GM12878 (cell line): ENCODE data around the gene PHLPP1. TPM values are rescaled to one million over a fixed set of nuclear protein-coding genes. Genes with fewer than 3 reads are reported as not detected.

Source experiments
- ATAC-seq: fragments of 200-7000 bp; cut with Tn5 transposase; 3 replicates; pipeline ENCODE4 v1.9.1; 2020; ENCODE audit warnings: mild to moderate bottlenecking, moderate library complexity
- BruUV-seq: library from RNA; stranded (reverse); fragments of 400-500 nt; replicated peaks from 2 replicates; lab custom pipeline; 2021; lab: Mats Ljungman, UMichigan
- CTCF ChIA-PET: fragments of 300-600 bp; sonication (Branson Sonifier 250); formaldehyde crosslinking; extraction: SDS; loops from one replicate; lab custom pipeline; 2021; ENCODE audit warnings: inconsistent platforms; lab: Yijun Ruan, JAX
- POLR2A ChIA-PET: fragments of 350-600 bp; formaldehyde crosslinking; extraction: SDS; loops from one replicate; lab custom pipeline; 2021; ENCODE audit warnings: inconsistent platforms; lab: Charles Lee
- RAD21 ChIA-PET: fragments of 300-600 bp; sonication (Branson Sonifier 250); formaldehyde crosslinking; loops from one replicate; lab custom pipeline; 2023; ENCODE audit warnings: antibody characterized with exemption; ENCODE audit not compliant: unreplicated experiment; lab: Charles Lee
- SMC1A ChIA-PET: fragments of 300-600 bp; sonication (Branson Sonifier 250); formaldehyde crosslinking; loops from one replicate; lab custom pipeline; 2023; ENCODE audit not compliant: unreplicated experiment, uncharacterized antibody; lab: Charles Lee
- DNase-seq: peaks from one replicate; pipeline ENCODE4 v3.0.0-alpha.2; 2011; ENCODE audit warnings: low read depth, low spot score
- FAIRE-seq: peaks from 3 replicates; lab custom pipeline; 2011; peaks lifted over from hg19 to GRCh38; lab: Jason Lieb, UNC
- H2AFZ ChIP-seq: 2 replicates; pipeline ENCODE4 v1.6.0; 2011; ENCODE audit warnings: low read depth, low read length, control low read depth; ENCODE audit not compliant: control insufficient read depth
- H3K27ac ChIP-seq: 2 replicates; pipeline ENCODE4 v1.5.1; 2011; ENCODE audit warnings: control low read depth; ENCODE audit not compliant: control insufficient read depth, insufficient read depth
- H3K27me3 ChIP-seq, 2 experiments: replicated peaks in 1 of 2; 2 replicates each; pipeline versions ENCODE4 v1.6.0 to v1.6.1; 2011; ENCODE audit warnings: low read length in 1 of 2; ENCODE audit not compliant: control insufficient read depth in 2 of 2, insufficient read depth in 2 of 2
- H3K36me3 ChIP-seq, 2 experiments: 2 replicates each; pipeline ENCODE4 v1.5.1; 2011; ENCODE audit warnings: low read length in 1 of 2; ENCODE audit not compliant: control insufficient read depth in 2 of 2, insufficient read depth in 2 of 2
- H3K4me1 ChIP-seq: 2 replicates; pipeline ENCODE4 v1.6.1; 2011; ENCODE audit warnings: mild to moderate bottlenecking, low read length, moderate library complexity, mixed read lengths; ENCODE audit not compliant: control insufficient read depth, insufficient read depth
- H3K4me2 ChIP-seq: 2 replicates; pipeline ENCODE4 v1.6.0; 2011; ENCODE audit warnings: control low read depth; ENCODE audit not compliant: control insufficient read depth, insufficient read depth
- H3K4me3 ChIP-seq: fragments of 200-600 bp; sonication (generic); 2 replicates; pipeline ENCODE4 v1.5.1; 2016
- H3K79me2 ChIP-seq: 2 replicates; pipeline ENCODE4 v1.6.0; 2011; ENCODE audit warnings: low read length; ENCODE audit not compliant: control insufficient read depth, insufficient read depth
- H3K9ac ChIP-seq: 2 replicates; pipeline ENCODE4 v1.8.0; 2011; ENCODE audit warnings: low read length, control low read depth, mixed read lengths; ENCODE audit not compliant: control insufficient read depth, insufficient read depth
- H3K9me3 ChIP-seq: replicated peaks from 3 replicates; pipeline ENCODE4 v1.5.1; 2011; ENCODE audit warnings: mild to moderate bottlenecking, low read length; ENCODE audit not compliant: control insufficient read depth, insufficient read depth
- H4K20me1 ChIP-seq: 2 replicates; pipeline ENCODE4 v1.6.0; 2011; ENCODE audit not compliant: control insufficient read depth, insufficient read depth
- CBFB ChIP-seq: IDR thresholded peaks from 2 replicates; pipeline ENCODE4 v1.6.1; 2016; ENCODE audit warnings: antibody characterized with exemption, low read depth
- EP300 ChIP-seq, 2 experiments: fragments of 150-350 bp in 1 of 2; IDR thresholded peaks; 2 replicates each; pipeline ENCODE4 v1.6.1; 2011 to 2012; ENCODE audit warnings: low read depth in 2 of 2, low read length in 2 of 2, borderline replicate concordance in 1 of 2, improper control_type of control experiment in 1 of 2, inconsistent platforms in 1 of 2; ENCODE audit not compliant: control insufficient read depth in 1 of 2
- HDAC6 ChIP-seq: fragments of 200-600 bp; sonication (generic); IDR thresholded peaks from one replicate; pipeline ENCODE4 v1.8.0; 2017; ENCODE audit warnings: antibody characterized with exemption; ENCODE audit not compliant: unreplicated experiment
- NRF1 ChIP-seq: conservative IDR thresholded peaks from 2 replicates; pipeline ENCODE4 v1.6.1; 2011; ENCODE audit warnings: mild to moderate bottlenecking, low read depth, low read length, improper control_type of control experiment
- PML ChIP-seq: IDR thresholded peaks from 2 replicates; pipeline ENCODE4 v1.6.1; 2012; ENCODE audit warnings: low read length, inconsistent platforms
- RAD51 ChIP-seq: fragments of 450-650 bp; IDR thresholded peaks from 2 replicates; pipeline ENCODE4 v1.6.1; 2016; ENCODE audit warnings: moderate library complexity, mild to moderate bottlenecking, inconsistent platforms
- RUNX3 ChIP-seq: IDR thresholded peaks from 2 replicates; pipeline ENCODE4 v1.6.1; 2012; ENCODE audit warnings: low read length, inconsistent platforms
- SUPT20H ChIP-seq: IDR thresholded peaks from 2 replicates; pipeline ENCODE4 v1.6.1; 2011; ENCODE audit warnings: low read depth, mild to moderate bottlenecking, low read length, moderate library complexity, borderline replicate concordance; ENCODE audit not compliant: control insufficient read depth
- TCF12 ChIP-seq: IDR thresholded peaks from 2 replicates; pipeline ENCODE4 v1.6.1; 2011; ENCODE audit warnings: low read depth, mild to moderate bottlenecking, low read length
- WRNIP1 ChIP-seq: IDR thresholded peaks from 2 replicates; pipeline ENCODE4 v1.6.1; 2011; ENCODE audit warnings: low read depth, low read length, improper control_type of control experiment, borderline replicate concordance
- ZBED1 ChIP-seq: IDR thresholded peaks from 2 replicates; pipeline ENCODE4 v1.6.1; 2016; ENCODE audit warnings: borderline replicate concordance
- ZNF24 ChIP-seq: fragments of 450-650 bp; IDR thresholded peaks from 2 replicates; pipeline ENCODE4 v1.6.1; 2017; ENCODE audit warnings: antibody characterized with exemption, mild to moderate bottlenecking
- ZNF384 ChIP-seq: IDR thresholded peaks from 2 replicates; pipeline ENCODE4 v1.6.1; 2012; ENCODE audit warnings: low read depth, mild to moderate bottlenecking, low read length, improper control_type of control experiment, borderline replicate concordance
- ZNF622 ChIP-seq: fragments of 450-650 bp; IDR thresholded peaks from 2 replicates; pipeline ENCODE4 v1.6.1; 2017; ENCODE audit warnings: mild to moderate bottlenecking, inconsistent platforms
- WGBS: methylation state at CpG from one replicate; pipeline ENCODE4 v1.1.6; 2016; ENCODE audit warnings: low lambda C conversion rate; ENCODE audit not compliant: insufficient replicate concordance, insufficient coverage; ENCODE audit errors: missing lambda C conversion rate; 5-methylcytosine and 5-hydroxymethylcytosine counted together
- in situ Hi-C: fragments of 300-500 bp; cut with MboI; formaldehyde crosslinking; loops from 9 replicates; pipeline ENCODE4 v1.14.3; 2018; ENCODE audit warnings: mixed read lengths
- intact Hi-C: fragments of 100-400 bp; cut with micrococcal nuclease; formaldehyde crosslinking; loops from one replicate; pipeline ENCODE4 v1.14.2; 2022; ENCODE audit not compliant: unreplicated experiment
- polyA plus RNA-seq, 11 experiments: library from polyadenylated mRNA; depleted of rRNA in 4 of 11; unstranded in 6 of 11; stranded (reverse) in 5 of 11; fragments of >200 nt; fragmentation: Nextera tagmentation in 4 of 11; fragmentation: Illumina TruSeq in 1 of 11; extraction: Ambion mirVana in 4 of 11; extraction: Trizol in 1 of 11; gene quantifications; 1 replicate in 1 of 11; 2 replicates in 10 of 11; pipeline versions ENCODE4 v1.2.1 to v1.2.3, GENCODE V29; 2011 to 2016; ENCODE audit warnings: inconsistent platforms in 2 of 11, missing spikeins in 2 of 11, low read depth in 1 of 11
- total RNA-seq, 4 experiments: library from RNA; depleted of rRNA in 3 of 4; stranded (reverse); fragments of >200 nt in 3 of 4; fragmentation: Illumina TruSeq in 1 of 4; extraction: Trizol in 1 of 4; gene quantifications; 2 replicates each; pipeline versions ENCODE4 v1.2.1 to v1.2.3, GENCODE V29; 2013 to 2021
- TF ChIP-seq, protein P1 (sequence below): IDR thresholded peaks from 2 replicates; pipeline ENCODE4 v1.6.1; 2012; ENCODE audit warnings: low read depth, low read length, improper control_type of control experiment
- TF ChIP-seq, protein P2 (sequence below): fragments of 450-650 bp; IDR thresholded peaks from 2 replicates; pipeline ENCODE4 v1.6.1; 2014; ENCODE audit warnings: mild to moderate bottlenecking
- TF ChIP-seq, protein P3 (sequence below): fragments of 450-650 bp; IDR thresholded peaks from 2 replicates; pipeline ENCODE4 v1.6.1; 2016; ENCODE audit warnings: mild to moderate bottlenecking

Gene PHLPP1
- total and polyA plus RNA-seq, 10 of the 15 experiments (the other 5 are each of a cell fraction or from before 2014, with no cell fraction given): 0.42 to 7.0 (median 1.9) TPM

DNA sequence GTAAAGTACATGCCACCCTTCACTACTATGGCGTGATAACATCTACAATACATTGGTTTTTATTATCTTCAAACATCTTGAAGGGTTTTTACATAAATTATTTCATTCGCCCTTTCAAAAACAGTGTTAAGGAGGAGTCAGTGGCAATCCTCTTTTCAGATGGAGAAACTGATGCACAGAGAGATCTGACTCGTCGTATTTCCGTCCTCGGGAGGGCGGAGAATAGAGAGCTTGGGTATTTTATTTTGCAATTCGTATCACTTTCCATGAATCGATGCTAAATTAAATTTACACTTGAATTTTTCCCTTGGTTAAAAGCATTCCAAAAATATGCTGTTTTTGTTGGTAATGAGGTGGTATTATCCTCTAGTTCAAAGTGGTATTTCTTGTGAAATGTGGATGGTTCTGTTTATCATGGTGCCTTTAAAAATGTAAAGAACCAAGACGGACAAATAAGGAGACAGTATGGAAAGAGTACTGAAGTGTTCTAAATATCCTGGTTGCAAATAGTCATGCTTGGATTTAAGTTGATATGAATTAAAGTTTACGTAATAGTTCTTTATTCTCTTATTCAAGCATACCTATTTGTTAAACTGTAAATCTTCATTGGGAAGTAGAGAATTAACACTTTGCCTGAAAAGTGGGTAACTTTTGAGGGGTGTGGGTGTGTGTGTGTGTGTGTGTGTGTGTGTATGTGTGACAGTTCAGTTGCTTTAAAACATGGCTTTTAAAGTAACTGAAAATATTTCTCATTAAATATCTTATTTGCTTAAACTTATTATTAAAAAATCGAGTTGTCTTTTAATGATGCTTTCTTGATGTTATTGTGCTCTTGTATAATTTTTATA, 5.6 kb downstream of the PHLPP1 start (continued):
- TF ChIP-seq ZNF622 (no peak), RAD51 (no peak), WRNIP1 (no peak), ZNF384 (no peak), SUPT20H (no peak), EP300 (IDR thresholded peaks at IDR 0.05; ENCODE audit: borderline replicate concordance in 1 of 2, control insufficient read depth in 1 of 2, low read depth in 2 of 2, low read length in 2 of 2) (no peak), ZNF24 (no peak)
- TF ChIP-seq, protein P1, sequence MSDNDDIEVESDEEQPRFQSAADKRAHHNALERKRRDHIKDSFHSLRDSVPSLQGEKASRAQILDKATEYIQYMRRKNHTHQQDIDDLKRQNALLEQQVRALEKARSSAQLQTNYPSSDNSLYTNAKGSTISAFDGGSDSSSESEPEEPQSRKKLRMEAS: no peak

DNA sequence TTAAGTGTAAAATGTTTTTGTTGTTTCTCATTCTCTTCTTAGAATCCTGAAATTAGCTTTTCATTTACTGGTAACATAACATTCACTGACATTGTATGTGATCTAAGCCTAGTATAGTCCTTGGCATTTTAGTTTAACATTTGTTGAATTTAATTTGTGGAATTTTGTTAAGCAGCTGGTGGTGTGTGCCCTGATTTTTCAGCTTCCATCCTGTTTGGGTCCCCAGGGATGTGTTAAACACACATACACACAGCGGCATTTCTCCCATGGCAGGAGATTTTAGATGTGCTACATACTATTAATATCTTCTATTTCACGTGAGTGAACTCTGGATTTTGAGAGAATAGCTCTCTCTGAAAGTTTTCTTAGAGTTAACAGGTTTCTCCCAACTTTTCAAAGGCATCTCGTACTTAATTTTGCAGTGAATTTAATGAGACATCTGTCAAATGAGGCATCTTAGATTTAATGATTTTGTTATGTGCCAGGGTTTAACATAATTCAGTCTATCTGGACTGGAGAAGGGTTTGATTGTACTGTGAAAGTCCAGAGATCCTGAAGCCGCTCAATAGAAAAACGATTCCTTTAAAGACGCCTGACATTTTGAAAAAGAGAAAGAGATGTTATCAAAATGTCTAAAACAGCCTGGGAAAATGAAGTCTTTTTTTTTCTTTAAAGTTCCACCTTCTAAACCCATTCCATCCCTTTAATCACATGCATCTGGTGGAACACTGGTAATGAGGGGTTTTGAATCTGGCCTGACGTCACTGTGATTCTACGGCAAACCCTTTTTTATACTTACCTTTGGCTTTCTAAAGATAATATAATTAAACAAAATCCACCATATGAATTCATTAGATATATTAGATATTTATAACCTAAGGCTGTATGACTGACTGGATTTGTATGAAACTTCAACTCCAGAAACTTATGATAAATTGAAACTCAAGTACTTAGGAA, 6.8 kb downstream of the PHLPP1 start:
- intact Hi-C loops: no loop called here
- no peak overlapping the region for H3K4me3 ChIP-seq
- WGBS: 75% methylated on average over 8 of the region's 8 CpGs
- SMC1A ChIA-PET: interaction anchor here (0.7 to 0.8 kb wide), 3 partner anchors 13 to 62 kb away, joined by 3 read pairs; no protein-coding TSS in a partner anchor
- H3K9me3 ChIP-seq: no peaks in the 10 kb centered on the region
- RAD21 ChIA-PET: no interaction called here
- no peak overlapping the region for H2AFZ ChIP-seq
- no peaks in the 10 kb centered on the region for H4K20me1 ChIP-seq
- CTCF ChIA-PET: interaction anchor here (0.6 to 6.6 kb wide), 2 partner anchors 16 to 238 kb away, joined by 3 to 57 read pairs; no protein-coding TSS in a partner anchor
- H3K36me3 ChIP-seq: no peaks in the 10 kb centered on the region
- FAIRE-seq: no peak
- no TSS peak for BruUV-seq
- H3K4me1 ChIP-seq: no peaks in the 10 kb centered on the region
- in situ Hi-C loops: loop anchor here (25.0 kb wide), 1 partner anchor 615 kb away; no protein-coding TSS in a partner anchor
- no peak for ATAC-seq
- peak overlapping the region; percentile 20; the same call in 1 of the 2 replicates for H3K9ac ChIP-seq
- peaks cover 29% of the 10 kb centered on the region for H3K79me2 ChIP-seq
- H3K4me2 ChIP-seq: 0 out of 2 replicates have a peak overlapping the region, but pooled peaks have one; percentile 4
- H3K27me3 ChIP-seq: no peaks in the 10 kb centered on the region
- no peak for DNase-seq
- POLR2A ChIA-PET: no interaction called here
- H3K27ac ChIP-seq: no peak overlapping the region
- TF ChIP-seq NRF1: no peak
- TF ChIP-seq HDAC6: no peak
- TF ChIP-seq, protein P2, sequence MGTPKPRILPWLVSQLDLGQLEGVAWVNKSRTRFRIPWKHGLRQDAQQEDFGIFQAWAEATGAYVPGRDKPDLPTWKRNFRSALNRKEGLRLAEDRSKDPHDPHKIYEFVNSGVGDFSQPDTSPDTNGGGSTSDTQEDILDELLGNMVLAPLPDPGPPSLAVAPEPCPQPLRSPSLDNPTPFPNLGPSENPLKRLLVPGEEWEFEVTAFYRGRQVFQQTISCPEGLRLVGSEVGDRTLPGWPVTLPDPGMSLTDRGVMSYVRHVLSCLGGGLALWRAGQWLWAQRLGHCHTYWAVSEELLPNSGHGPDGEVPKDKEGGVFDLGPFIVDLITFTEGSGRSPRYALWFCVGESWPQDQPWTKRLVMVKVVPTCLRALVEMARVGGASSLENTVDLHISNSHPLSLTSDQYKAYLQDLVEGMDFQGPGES: no peak
- TF ChIP-seq RUNX3: no peak
- TF ChIP-seq PML: no peak
- no peak for TF ChIP-seq TCF12
- no peak for TF ChIP-seq CBFB
- TF ChIP-seq, protein P3, sequence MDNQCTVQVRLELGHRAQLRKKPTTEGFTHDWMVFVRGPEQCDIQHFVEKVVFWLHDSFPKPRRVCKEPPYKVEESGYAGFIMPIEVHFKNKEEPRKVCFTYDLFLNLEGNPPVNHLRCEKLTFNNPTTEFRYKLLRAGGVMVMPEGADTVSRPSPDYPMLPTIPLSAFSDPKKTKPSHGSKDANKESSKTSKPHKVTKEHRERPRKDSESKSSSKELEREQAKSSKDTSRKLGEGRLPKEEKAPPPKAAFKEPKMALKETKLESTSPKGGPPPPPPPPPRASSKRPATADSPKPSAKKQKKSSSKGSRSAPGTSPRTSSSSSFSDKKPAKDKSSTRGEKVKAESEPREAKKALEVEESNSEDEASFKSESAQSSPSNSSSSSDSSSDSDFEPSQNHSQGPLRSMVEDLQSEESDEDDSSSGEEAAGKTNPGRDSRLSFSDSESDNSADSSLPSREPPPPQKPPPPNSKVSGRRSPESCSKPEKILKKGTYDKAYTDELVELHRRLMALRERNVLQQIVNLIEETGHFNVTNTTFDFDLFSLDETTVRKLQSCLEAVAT: no peak
- TF ChIP-seq ZBED1: no peak
